Measurements from ENCODE around the gene ESPN.

- no peak for TF ChIP-seq POLR2A (IDR thresholded peaks at IDR 0.05)
- no peak for TF ChIP-seq CTCF (IDR thresholded peaks at IDR 0.05 in 8 of 11, conservative IDR thresholded peaks at IDR 0.05 in 3 of 11)
- no peak for TF ChIP-seq POLR2AphosphoS5 (IDR thresholded peaks at IDR 0.05)
Measured at GRCh38 chr1:6506210-6507036, 81.8 kb downstream of the ESPN start.

All from spleen (tissue), 7 donors.